COLO829 (cell line): ENCODE measurements around the gene SMAGP.
"Not testable (repeated sequence)": the region's sequence is repeated elsewhere in the genome, so short reads cannot be mapped to it uniquely, and the experiment has no call there.

Experiments used
- DNase-seq: peaks from one replicate; pipeline ENCODE4 v3.0.0; 2012; ENCODE audit warnings: low spot score

SMAGP gene

GRCh38 chr12:51270067-51270950, at the start of gene SMAGP:
SMAGP (minus strand) TSS chr12:51270415; CDS start chr12:51269278, 1,137 bp downstream.
- no peak for DNase-seq

DNA sequence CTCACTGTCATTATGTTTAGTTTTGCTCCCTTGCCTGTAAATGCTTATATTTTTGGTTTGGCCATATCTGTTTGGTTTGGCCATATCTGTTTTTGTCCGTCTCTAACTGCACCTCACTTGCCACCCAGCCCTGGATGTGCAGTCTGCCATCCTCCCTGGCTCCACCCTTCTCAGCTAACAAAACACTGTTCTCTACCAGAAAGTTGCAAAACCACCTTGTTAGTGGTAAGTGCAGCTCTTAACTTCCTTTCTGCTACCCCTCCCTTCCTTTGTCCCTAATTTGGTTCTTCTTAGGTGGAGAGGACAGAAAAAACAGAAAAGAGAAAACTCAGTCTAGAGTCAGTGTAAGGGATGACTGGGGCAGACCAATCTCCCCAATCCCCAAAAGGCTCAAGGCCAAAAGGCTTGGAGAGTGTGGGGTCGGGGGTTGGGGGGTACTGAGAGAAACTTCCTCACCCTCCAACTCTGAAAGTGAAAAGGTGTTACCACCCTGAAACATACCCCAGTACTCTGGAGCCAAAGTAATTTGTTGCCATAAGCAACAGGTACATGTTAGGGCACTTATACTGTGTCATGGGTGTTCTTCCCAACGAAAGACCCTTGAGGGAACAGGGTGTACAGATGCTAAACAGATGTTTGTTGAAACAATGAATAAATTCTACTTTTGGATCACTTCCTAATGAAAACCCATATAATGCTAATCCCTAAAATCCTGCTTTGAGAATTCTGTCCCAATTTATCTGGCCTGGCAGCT, 48.8 kb upstream of the SMAGP start:
- no peak for DNase-seq

DNA sequence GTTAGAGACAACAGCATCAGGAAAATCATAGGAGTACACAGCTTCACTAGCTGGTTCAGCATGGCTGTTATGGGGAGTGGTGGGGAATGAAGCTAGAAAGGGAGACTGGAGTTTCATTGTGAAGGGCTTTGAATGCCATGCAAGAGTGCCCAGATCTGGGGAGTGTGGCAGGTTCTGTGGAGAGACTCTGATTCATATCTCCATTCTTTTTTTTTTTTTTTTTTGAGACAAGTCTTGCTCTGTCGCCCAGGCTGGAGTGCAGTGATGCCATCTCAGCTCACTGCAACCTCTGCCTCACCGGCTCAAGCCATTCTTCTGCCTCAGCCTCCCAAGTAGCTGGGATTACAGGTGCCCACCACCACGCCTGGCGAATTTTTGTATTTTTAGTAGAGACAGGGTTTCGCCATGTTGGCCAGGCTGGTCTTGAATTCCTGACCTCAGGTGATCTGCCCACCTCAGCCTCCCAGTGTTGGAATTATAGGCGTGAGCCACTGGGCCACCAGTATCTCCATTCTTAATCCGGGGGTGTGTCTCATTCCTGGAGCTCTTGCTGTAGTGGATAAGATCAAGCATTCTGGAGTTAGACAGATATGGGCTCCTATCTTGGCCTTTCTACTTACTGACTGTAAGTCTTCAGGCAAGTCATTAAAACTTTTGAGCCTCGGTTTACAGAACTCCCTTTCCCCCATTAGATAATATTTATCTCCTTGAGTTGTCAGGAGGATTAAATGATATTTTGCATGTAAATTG, 48.0 kb upstream of the SMAGP start:
- not testable (repeated sequence) for DNase-seq

DNA sequence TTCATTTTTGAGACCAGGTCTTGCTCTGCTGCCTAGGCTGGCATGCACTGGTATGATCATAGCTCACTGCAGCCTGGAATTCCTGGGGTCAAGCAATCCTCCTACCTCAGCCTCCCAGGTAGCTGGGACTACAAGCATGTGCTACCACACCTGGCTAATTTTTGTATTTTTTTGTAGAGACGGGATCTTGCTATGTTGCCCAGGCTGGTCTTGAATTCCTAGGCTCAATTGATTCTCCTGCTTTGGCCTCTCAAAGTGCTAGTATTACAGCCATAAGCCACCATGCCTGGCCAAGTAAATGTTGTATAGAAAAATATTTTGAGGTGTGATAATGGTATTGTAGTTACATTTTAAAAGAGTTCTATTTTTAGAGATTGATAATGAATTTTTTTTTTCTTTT, 41.2 kb upstream of the SMAGP start:
- no peak for DNase-seq

GRCh38 chr12:51307655-51308593, 37.7 kb upstream of the SMAGP start:
- peak; percentile 18 for DNase-seq

DNA sequence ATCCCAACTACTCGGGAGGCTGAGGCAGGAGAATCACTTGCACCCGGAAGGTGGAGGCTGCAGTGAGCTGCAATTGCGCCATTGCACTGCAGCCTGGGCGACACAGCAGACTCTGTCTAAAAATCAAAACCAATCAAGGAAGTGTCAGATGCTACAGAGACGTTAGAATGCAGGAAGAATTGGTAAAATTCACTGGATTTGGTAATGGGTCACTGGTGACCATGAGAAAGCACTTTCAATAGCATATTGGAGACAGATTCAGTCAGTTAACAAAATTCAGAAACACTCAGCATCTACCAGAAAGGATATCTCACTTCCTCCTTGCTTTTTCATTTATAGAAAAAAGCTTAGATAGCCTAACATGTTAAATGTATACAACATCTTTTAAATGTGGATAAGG, 36.3 kb upstream of the SMAGP start:
- DNase-seq, result no peak

DNA sequence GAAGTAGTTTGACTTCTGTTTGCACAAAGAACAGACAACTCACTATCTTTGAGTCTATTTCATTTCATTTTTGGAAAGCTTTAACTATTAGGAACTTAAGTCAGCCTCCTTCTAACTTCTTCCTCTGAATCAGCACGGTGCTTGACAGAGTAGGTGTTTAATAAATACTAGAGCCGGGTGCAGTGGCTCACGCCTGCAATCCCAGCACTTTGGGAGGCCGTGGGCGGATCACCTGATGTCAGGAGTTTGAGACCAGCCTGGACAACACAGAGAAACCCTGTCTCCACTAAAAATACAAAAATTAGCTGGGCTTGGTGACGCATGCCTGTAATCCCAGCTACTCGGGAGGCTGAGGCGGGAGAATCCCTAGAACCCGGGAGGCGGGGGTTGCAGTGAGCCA, 30.6 kb upstream of the SMAGP start:
- not testable (repeated sequence) for DNase-seq

DNA sequence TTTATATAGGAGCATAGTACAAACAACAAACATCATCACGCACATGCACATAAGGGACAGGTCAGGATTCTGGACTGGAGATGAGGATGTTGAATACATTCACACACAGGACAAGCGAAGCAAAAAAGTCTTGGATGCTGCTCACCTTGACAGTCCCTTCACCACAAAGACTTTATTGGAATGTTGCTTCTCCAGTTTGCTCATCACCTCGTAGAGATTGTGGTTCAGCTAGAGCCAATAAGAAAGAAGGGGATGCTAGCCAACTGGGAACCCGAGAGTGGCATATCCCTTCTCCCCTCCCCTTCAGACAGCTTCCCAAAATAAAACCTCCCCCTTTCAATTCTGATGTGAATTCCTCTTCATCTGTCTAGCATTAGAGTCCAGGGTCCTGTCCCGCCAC, 25.4 kb upstream of the SMAGP start:
- DNase-seq, result no peak

DNA sequence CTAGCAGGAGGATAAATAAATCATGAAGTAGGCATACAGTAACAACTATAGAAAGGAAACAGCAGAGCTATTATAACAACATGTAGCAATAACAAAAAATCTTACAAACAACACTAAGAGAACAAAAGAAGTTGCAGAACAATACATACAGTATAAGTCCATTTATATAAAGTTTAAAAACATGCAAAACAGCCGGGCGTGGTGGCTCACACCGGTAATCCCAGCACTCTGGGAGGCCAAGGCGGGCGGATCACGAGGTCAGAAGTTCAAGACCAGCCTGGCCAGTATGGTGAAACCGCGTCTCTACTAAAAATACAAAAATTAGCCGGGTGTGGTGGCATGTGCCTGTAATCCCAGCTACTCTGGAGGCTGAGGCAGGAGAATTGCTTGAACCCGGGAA, 23.9 kb upstream of the SMAGP start:
- not testable (repeated sequence) for DNase-seq

DNA sequence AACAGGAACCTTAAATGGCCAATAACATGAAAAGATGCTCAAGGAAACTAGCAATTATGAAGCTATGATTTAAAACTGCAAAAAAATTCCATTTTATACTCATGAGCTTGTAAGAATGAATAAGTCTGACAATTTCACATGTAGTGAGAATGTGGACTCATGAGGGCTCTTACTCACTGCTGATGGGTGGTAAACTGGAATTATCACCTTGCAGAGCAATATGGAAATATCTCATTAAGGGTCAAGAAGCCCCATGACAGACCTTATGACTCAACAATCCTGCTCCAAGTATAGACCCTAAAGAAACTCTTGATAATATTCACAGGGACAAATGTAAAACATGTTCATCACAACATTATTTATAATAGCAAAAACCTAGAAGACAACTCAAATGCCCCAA, 23.5 kb upstream of the SMAGP start:
- DNase-seq, result no peak

DNA sequence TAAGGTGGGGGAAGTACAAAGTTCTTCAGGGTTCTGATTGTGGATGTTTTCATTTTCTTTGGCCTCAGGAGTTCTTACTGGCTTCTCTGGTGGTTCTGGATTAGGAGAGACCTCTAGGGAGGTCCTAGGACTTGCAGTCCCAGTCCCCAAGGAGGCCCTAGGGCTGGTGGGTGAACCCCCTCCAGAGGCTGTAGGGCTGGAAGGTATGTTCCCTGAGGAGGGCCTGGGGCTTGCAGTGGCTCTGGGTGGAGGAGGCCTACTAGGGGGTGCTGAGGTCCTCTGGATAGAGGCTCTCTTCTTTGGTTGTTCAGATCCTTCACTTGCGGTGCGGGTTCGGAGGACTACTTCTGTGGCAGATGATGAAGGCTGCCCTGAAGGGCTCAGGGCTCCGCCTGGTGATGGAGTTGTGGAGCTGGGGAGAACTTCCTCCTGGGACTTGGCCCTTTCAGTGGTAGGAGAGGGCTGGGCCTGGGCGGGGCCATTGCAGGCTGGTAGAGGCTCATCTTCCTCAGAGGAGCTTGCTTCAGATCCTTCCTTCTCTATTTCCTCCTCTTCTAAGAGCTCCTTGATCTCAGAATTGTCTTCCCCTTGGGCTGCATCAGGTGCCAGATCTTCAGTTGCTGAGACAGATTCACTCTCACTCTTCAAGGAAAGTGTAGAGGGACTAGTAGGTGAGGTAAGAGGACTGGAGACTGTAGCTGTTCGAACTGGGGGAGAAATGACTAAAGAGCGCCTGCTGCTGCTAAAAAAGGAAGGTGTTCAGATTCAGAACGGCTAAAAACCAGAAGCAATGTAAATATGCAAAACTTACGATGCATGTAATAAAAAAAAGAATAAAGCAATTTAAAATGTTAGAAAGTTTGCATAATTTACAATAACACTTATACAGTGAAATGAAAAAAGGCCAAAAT, 21.6 kb upstream of the SMAGP start:
- not testable (repeated sequence) for DNase-seq

DNA sequence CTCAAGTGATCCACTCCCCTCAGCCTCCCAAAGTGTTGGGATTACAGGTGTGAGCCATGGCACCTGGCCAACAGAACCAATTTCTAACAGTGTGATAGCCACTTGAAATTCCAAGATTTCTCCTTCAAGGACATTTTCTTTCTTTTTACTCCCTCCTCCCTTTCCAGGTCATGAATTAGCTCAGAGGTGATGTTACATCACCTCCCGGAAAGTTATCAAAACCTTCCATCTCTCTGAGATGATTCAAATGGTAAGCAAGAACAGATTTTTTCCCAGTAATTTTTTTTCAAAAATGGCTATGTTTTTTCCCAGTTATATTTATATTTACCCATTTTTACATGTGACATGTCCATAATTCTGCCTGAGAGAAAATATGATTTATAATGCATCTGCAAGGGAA, 15.6 kb upstream of the SMAGP start:
- no peak for DNase-seq

DNA sequence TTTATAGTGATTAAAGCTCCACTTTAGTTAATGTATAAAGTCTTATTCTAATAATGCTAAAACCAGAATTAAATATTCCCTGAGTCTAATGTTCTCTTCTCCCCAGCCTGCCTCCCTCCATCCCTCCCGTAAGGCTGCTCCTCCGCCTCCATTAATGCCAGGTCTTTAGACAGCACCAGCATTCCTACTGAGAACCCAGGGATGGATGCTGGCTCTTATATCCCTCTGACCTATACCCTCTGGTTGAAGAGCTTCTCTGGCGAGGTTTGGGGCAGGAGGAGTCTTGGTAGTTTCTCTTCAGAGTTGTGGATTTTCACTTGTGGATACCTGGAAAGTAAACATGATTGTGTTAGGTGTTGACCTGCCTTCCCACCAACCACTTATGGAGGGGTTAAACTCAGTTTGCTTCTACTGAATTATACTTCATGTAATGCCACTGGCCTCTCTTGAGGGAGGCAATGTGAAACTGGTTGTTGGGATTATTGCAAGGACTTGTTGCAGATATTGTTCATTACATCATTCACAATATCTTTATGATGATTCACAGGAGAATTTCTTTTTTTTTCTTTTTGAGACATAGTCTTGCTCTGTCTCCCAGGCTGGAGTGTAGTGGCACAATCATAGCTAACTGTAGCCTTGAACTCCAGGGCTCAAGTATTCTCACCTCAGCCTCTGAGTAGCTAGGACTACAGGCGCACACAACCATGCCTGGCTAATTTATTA, 11.1 kb upstream of the SMAGP start:
- DNase-seq, result no peak

DNA sequence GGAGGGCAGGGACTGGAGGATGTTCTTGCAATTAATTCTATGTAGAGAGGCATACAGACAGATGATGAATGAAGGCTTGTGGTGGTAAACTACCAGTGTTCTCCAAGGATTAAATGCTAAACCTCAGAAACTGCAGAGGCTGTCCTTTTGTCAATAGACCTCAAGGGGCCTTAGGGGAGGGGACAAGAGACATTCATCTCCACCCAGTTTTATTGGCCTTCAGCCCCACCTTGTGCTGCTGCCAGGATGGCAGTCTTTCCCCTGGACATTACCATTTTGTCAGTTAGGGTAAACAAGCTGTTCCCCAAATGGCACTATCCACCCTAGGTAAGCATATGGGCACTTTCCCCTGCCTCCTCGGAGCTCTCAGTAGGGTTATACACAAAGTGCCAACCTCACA, 4.9 kb upstream of the SMAGP start:
- DNase-seq, result no peak

DNA sequence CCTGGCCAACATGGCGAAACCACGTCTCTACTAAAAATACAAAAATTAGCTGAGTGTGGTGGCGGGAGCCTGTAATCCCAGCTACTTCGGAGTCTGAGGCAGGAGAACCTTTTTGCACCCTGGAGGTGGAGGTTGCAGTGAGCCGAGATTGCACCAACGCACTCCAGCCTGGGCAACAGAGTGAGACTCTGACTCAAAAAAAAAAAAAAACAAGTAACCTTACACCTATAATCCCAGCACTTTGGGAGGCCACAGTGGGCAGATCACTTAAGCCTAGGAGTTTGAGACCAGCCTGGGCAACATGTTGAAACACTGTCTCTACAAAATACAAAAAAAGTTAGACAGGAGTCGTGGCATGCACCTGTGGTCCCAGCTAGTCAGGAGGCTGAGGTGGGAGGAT, 2.6 kb upstream of the SMAGP start:
- not testable (repeated sequence) for DNase-seq

DNA sequence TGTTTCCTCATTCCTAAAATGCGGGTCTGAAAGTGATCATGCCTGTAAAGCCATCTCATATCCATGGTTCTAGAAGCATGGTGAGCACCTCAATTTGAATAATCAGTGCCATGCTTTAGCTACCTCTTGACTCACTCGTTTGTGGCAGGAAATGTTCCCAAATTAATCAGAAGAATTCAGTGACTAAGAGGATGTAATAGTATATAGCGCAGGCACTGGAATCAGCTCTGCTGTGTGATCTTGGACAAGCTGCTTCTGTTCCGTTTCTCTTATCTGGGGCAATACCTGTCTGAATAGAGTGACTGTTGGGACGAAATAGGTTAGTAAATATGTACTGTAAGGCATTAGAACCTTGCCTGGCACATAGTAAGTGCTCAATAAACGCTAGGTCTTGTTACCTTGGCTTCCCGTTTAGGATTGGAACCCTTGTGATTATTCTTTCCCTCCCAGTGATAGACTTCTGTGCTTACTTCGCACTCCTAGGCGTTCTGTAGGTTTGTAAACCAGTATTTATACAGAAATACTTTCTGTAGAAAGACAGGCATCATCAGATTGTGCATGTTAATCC, 820 bp upstream of the SMAGP start:
- peak; percentile 59 for DNase-seq

DNA sequence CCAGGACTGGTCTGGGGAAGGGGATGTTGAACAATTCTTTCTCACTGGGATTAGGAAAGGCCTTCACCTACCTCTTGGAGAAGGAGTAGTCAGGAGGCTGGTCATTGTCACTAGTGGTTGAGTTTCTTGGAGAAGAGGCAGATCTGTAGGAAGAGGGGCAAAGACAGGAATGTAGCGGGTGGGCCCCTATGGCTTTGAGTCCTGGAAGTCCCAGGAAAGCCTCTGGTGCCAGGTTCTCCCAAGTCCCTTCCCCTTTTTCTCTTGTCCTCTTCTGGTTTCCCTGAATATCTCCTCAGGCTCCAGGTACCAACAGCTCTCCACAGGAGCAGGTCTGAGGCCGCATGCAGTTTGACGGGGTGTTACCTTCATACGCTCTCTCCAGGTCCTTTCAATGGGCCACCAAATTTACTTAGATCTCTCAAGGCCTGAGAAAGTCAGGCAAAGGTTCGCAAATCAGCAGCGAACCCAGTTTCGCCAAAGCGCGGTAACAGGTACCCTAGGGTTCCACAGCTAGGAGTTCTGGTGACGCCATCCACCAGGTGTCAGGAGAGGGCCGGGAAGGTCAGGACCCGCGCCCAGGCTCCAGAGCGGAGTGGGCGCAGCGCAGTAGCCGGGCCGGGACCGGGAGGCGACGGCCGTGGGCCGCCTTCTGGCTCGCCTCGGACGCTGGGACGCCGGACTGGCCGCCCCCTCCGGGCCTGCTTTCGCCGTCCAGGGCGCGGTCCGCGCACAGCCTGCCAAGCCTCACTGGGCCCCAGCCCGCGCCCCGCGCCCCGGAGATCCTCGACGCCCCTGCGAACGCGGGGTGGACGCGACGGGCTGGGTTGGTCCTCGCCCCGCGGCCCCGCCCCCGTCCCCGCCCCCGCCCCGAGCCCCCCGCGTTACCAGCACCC, 795 bp downstream of the SMAGP start:
- no peak for DNase-seq

GRCh38 chr12:51265024-51265423, 5.2 kb downstream of the SMAGP start:
- no peak for DNase-seq
